Esophagus muscularis mucosa (tissue), 4 donors: Measurements from ENCODE around the gene B3GALT2.

ENCODE experiments used
- EP300 ChIP-seq: sonication (generic); formaldehyde crosslinking; IDR thresholded peaks from one replicate; pipeline ENCODE4 v1.6.1; 2017; ENCODE audit warnings: antibody characterized with exemption
- POLR2A ChIP-seq: fragments of 450-650 bp; IDR thresholded peaks from one replicate; pipeline ENCODE4 v1.6.1; 2017; ENCODE audit warnings: antibody characterized with exemption, moderate library complexity, mild to moderate bottlenecking, low read depth
- POLR2AphosphoS5 ChIP-seq, 2 donors: sonication (generic); formaldehyde crosslinking; IDR thresholded peaks; one replicate each; pipeline ENCODE4 v1.6.1; 2017; ENCODE audit warnings: antibody characterized with exemption in 2 of 2
- TF ChIP-seq, protein P1 (sequence below), 3 experiments: fragments of 200-600 bp in 2 of 3; fragments of 450-650 bp in 1 of 3; sonication (generic) in 2 of 3; IDR thresholded peaks; one replicate each; pipeline ENCODE4 v1.5.1; 2017 to 2019; ENCODE audit warnings: antibody characterized with exemption in 3 of 3, mild to moderate bottlenecking in 2 of 3, moderate library complexity in 1 of 3

DNA sequence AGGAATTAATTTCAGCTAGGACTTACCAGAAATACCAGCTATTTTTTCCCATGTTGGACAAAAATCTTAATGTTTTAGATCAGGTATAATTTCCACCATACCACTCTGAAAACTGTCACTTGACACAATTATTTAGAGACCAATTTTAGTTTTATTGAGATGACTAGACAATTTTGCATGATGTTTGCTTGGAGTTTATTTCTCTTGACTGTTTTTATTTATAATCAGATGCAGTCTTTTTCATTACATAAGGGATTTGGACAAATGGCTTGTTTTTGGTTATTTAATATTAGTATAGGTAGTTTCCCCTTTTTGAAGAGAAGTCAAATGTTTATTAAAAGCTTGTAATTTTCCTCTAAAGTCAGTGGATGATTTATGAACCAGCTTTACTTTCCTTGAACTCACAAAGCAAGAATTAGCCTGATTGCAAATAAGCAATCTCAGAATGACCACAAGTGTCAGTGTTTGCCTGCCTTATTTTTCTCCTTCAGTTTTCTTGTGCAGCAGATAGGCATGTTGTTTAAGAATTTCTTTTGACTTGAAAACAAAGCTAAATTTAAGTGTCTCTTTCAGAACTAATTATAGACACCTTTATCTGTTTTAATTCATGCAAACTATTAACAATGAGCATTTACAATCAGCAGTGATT is 3.8 kb upstream of the B3GALT2 start:
- TF ChIP-seq, protein P1, sequence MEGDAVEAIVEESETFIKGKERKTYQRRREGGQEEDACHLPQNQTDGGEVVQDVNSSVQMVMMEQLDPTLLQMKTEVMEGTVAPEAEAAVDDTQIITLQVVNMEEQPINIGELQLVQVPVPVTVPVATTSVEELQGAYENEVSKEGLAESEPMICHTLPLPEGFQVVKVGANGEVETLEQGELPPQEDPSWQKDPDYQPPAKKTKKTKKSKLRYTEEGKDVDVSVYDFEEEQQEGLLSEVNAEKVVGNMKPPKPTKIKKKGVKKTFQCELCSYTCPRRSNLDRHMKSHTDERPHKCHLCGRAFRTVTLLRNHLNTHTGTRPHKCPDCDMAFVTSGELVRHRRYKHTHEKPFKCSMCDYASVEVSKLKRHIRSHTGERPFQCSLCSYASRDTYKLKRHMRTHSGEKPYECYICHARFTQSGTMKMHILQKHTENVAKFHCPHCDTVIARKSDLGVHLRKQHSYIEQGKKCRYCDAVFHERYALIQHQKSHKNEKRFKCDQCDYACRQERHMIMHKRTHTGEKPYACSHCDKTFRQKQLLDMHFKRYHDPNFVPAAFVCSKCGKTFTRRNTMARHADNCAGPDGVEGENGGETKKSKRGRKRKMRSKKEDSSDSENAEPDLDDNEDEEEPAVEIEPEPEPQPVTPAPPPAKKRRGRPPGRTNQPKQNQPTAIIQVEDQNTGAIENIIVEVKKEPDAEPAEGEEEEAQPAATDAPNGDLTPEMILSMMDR (IDR thresholded peaks at IDR 0.05) = peak in 2 of 3 experiments; percentile 22 to 42
- no peak for TF ChIP-seq POLR2A
- no peak for TF ChIP-seq POLR2AphosphoS5 (IDR thresholded peaks at IDR 0.05)
- TF ChIP-seq EP300 = no peak
